Endothelial cell (in vitro differentiated cells): Measurements from ENCODE around the gene MCUR1. TPM values are rescaled to one million over a fixed set of nuclear protein-coding genes. Genes with fewer than 3 reads are reported as not detected.
"Not testable (repeated sequence)": the region's sequence is repeated elsewhere in the genome, so short reads cannot be mapped to it uniquely, and the experiment has no call there.

Experiments used
- DNase-seq: peaks from one replicate; pipeline ENCODE4 v3.0.0; 2021; ENCODE audit warnings: low spot score
- H3K27ac Mint-ChIP-seq: one replicate; pipeline ENCODE4 v1.8.0; 2021; ENCODE audit warnings: mixed read lengths, inconsistent platforms; ENCODE audit not compliant: unreplicated experiment
- H3K27me3 Mint-ChIP-seq: one replicate; pipeline ENCODE4 v1.8.0; 2021; ENCODE audit warnings: mild to moderate bottlenecking, moderate library complexity, mixed read lengths, inconsistent platforms; ENCODE audit not compliant: unreplicated experiment
- H3K36me3 Mint-ChIP-seq: one replicate; pipeline ENCODE4 v1.8.0; 2021; ENCODE audit warnings: mild to moderate bottlenecking, low read depth, mixed read lengths, inconsistent platforms; ENCODE audit not compliant: unreplicated experiment
- H3K4me1 Mint-ChIP-seq: one replicate; pipeline ENCODE4 v1.8.0; 2021; ENCODE audit warnings: mild to moderate bottlenecking, mixed read lengths, inconsistent platforms; ENCODE audit not compliant: unreplicated experiment
- H3K4me3 Mint-ChIP-seq: one replicate; pipeline ENCODE4 v1.8.0; 2021; ENCODE audit warnings: mild to moderate bottlenecking, mixed read lengths, inconsistent platforms; ENCODE audit not compliant: unreplicated experiment
- H3K9me3 Mint-ChIP-seq: one replicate; pipeline ENCODE4 v1.8.0; 2021; ENCODE audit warnings: mixed read lengths, inconsistent platforms; ENCODE audit not compliant: unreplicated experiment
- CTCF ChIP-seq: fragments of 200-600 bp; sonication (generic); IDR thresholded peaks from one replicate; pipeline ENCODE4 v1.5.0; 2021; ENCODE audit warnings: antibody characterized with exemption; ENCODE audit not compliant: unreplicated experiment
- long read RNA-seq: library from polyadenylated mRNA; unstranded; transcript quantifications from one replicate; pipeline ENCODE4 v2.0.0, GENCODE V29; 2020; ENCODE audit not compliant: unreplicated experiment
- total RNA-seq: library from RNA; stranded (reverse); fragmentation: NEBNext Ultra II Directional; extraction: Animal tissue kit (Norgen Biotek cat#: 25700); gene quantifications from one replicate; pipeline ENCODE4 v1.2.1, GENCODE V29; 2021; ENCODE audit not compliant: unreplicated experiment

The MCUR1 gene
- 39.7 TPM for total RNA-seq
- long read RNA-seq, full-length matches to known transcripts: 35 of 48 reads
- long read RNA-seq, partial matches to known transcripts: 2 of 48 reads
- long read RNA-seq, other reads (novel, unspliced or antisense): 11 of 48 reads

GRCh38 chr6:13814176-13814937 is at the start of gene MCUR1:
Gene MCUR1 (minus strand): TSS chr6:13814557. CDS start chr6:13814429, 128 bp downstream.
- no peaks in the 10 kb centered on the region for H3K9me3 Mint-ChIP-seq
- TF ChIP-seq CTCF: no peak
- H3K4me1 Mint-ChIP-seq: peaks cover 38% of the 10 kb centered on the region
- DNase-seq: peak; percentile 80
- H3K27ac Mint-ChIP-seq: peak within 1 kb of the TSS; percentile 86
- no peaks in the 10 kb centered on the region for H3K36me3 Mint-ChIP-seq
- peak within 1 kb of the TSS; percentile 94 for H3K4me3 Mint-ChIP-seq
- peaks cover 2% of the 10 kb centered on the region for H3K27me3 Mint-ChIP-seq

DNA sequence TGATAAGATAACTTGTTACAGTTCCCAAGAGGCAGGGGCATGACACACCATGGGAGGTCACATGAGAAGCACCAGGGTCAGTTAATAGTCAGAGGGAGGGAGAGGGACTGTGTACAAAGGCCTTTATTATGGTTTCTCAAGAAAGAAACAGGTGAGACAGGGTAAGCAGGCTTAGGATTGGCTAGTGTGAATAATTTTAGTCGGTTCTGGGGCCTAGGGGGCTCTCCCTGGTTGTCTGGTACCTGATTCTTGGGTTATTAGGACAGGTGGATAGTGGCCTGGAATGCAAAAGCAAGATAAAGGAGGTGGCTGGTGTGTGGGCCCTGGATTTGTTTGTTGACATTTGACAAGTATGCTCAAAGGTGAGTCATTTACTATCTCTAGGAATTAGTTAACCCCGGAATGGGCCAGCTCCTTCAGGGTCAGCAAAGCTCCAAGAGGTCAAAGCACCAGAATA is 49.4 kb upstream of the MCUR1 start:
- DNase-seq: no peak
- Mint-ChIP-seq H3K9me3 (no peaks in the 10 kb centered on the region), H3K4me1 (peaks cover 12% of the 10 kb centered on the region), H3K36me3 (no peaks in the 10 kb centered on the region), H3K27me3 (peaks cover 2% of the 10 kb centered on the region), H3K4me3 (no peak overlapping the region), H3K27ac (peak overlapping the region; percentile 52)
- TF ChIP-seq CTCF: no peak

GRCh38 chr6:13860556-13861185 is 46.3 kb upstream of the MCUR1 start:
- not testable (repeated sequence) for H3K27ac Mint-ChIP-seq, H3K9me3 Mint-ChIP-seq, DNase-seq, H3K36me3 Mint-ChIP-seq, H3K27me3 Mint-ChIP-seq, H3K4me3 Mint-ChIP-seq
- peaks cover 12% of the 10 kb centered on the region for H3K4me1 Mint-ChIP-seq

- peak; percentile 11 for DNase-seq
- H3K4me1 Mint-ChIP-seq: peaks cover 9% of the 10 kb centered on the region
These were observed 45.7 kb upstream of the MCUR1 start for GRCh38 chr6:13859871-13860555.

More at GRCh38 chr6:13859871-13860555, 45.7 kb upstream of the MCUR1 start:
- no peaks in the 10 kb centered on the region for H3K36me3 Mint-ChIP-seq
- no peak overlapping the region for H3K27ac Mint-ChIP-seq
- H3K9me3 Mint-ChIP-seq: no peaks in the 10 kb centered on the region
- no peak for TF ChIP-seq CTCF
- no peak overlapping the region for H3K4me3 Mint-ChIP-seq
- peaks cover 2% of the 10 kb centered on the region for H3K27me3 Mint-ChIP-seq
